Fibroblast of lung (primary cell): Measurements from ENCODE around the gene EFCAB8. TPM values are rescaled to one million over a fixed set of nuclear protein-coding genes. Genes with fewer than 3 reads are reported as not detected.

Experiments used
- DNase-seq, 2 donors: peaks; one replicate each; pipeline versions ENCODE4 v3.0.0 to v3.0.0-alpha.2; 2010; ENCODE audit warnings: low read depth in 2 of 2
- H2AFZ ChIP-seq: 2 replicates; pipeline ENCODE4 v1.5.1; 2012; ENCODE audit warnings: low read length, control low read depth, inconsistent platforms
- H3K27ac ChIP-seq: 2 replicates; pipeline ENCODE4 v1.5.1; 2011; ENCODE audit warnings: low read length, control low read depth; ENCODE audit not compliant: insufficient read depth
- H3K27me3 ChIP-seq: 2 replicates; pipeline ENCODE4 v1.5.1; 2011; ENCODE audit warnings: mild to moderate bottlenecking, low read length; ENCODE audit not compliant: control insufficient read depth, insufficient read depth
- H3K36me3 ChIP-seq: 2 replicates; pipeline ENCODE4 v1.5.1; 2011; ENCODE audit warnings: low read length; ENCODE audit not compliant: control insufficient read depth, insufficient read depth
- H3K4me1 ChIP-seq: 2 replicates; pipeline ENCODE4 v1.5.1; 2011; ENCODE audit warnings: low read length; ENCODE audit not compliant: control insufficient read depth, insufficient read depth; ENCODE audit errors: extremely low read depth
- H3K4me2 ChIP-seq: 2 replicates; pipeline ENCODE4 v1.5.1; 2011; ENCODE audit warnings: low read length, control low read depth; ENCODE audit not compliant: insufficient read depth; ENCODE audit errors: extremely low read depth
- H3K4me3 ChIP-seq, 4 experiments: fragments of 200-600 bp in 1 of 4; sonication (generic) in 1 of 4; replicated peaks in 1 of 4; 2 replicates each; pipeline ENCODE4 v1.5.1; 2011 to 2016; ENCODE audit warnings: low read length in 4 of 4, low read depth in 3 of 4, mild to moderate bottlenecking in 3 of 4, control low read depth in 2 of 4, inconsistent platforms in 1 of 4, mixed read lengths in 1 of 4; ENCODE audit not compliant: insufficient read depth in 1 of 4; ENCODE audit errors: control extremely low read depth in 1 of 4
- H3K79me2 ChIP-seq: 2 replicates; pipeline ENCODE4 v1.5.1; 2012; ENCODE audit warnings: mild to moderate bottlenecking, low read length, inconsistent platforms; ENCODE audit not compliant: control insufficient read depth, insufficient read depth
- H3K9ac ChIP-seq: 2 replicates; pipeline ENCODE4 v1.5.1; 2011; ENCODE audit warnings: mild to moderate bottlenecking, low read length, control low read depth; ENCODE audit not compliant: insufficient read depth
- H3K9me3 ChIP-seq: 2 replicates; pipeline ENCODE4 v1.5.1; 2012; ENCODE audit warnings: low read depth, low read length; ENCODE audit not compliant: control insufficient read depth, insufficient read depth
- H4K20me1 ChIP-seq: 2 replicates; pipeline ENCODE4 v1.5.1; 2011; ENCODE audit warnings: low read length; ENCODE audit not compliant: control insufficient read depth, insufficient read depth; ENCODE audit errors: extremely low read depth
- EZH2 ChIP-seq: IDR thresholded peaks from 2 replicates; pipeline ENCODE4 v1.5.1; 2012; ENCODE audit warnings: low read length, control low read depth, mild to moderate bottlenecking; ENCODE audit errors: missing control alignments
- polyA plus RNA-seq, 2 donors: library from polyadenylated mRNA; depleted of rRNA in 1 of 2; stranded (reverse) in 1 of 2; unstranded in 1 of 2; fragments of >200 nt; gene quantifications; 2 replicates each; pipeline ENCODE4 v1.2.1, GENCODE V29; 2011 to 2012; ENCODE audit warnings: missing spikeins in 1 of 2
- total RNA-seq: library from RNA; depleted of rRNA; stranded (reverse); fragments of >200 nt; gene quantifications from 2 replicates; pipeline ENCODE4 v1.2.1, GENCODE V29; 2014
- TF ChIP-seq, protein P1 (sequence below), 2 donors: IDR thresholded peaks in 1 of 2; conservative IDR thresholded peaks in 1 of 2; 1 replicate in 1 of 2; 2 replicates in 1 of 2; pipeline ENCODE4 v1.5.1; 2011 to 2012; ENCODE audit warnings: low read length in 2 of 2, control low read depth in 1 of 2, inconsistent platforms in 1 of 2, low read depth in 1 of 2, mild to moderate bottlenecking in 1 of 2

The EFCAB8 gene
- total and polyA plus RNA-seq, 2 donors (not counting 1 experiment from before 2014, with no cell fraction given): under 0.01 TPM; not detected in 1

DNA sequence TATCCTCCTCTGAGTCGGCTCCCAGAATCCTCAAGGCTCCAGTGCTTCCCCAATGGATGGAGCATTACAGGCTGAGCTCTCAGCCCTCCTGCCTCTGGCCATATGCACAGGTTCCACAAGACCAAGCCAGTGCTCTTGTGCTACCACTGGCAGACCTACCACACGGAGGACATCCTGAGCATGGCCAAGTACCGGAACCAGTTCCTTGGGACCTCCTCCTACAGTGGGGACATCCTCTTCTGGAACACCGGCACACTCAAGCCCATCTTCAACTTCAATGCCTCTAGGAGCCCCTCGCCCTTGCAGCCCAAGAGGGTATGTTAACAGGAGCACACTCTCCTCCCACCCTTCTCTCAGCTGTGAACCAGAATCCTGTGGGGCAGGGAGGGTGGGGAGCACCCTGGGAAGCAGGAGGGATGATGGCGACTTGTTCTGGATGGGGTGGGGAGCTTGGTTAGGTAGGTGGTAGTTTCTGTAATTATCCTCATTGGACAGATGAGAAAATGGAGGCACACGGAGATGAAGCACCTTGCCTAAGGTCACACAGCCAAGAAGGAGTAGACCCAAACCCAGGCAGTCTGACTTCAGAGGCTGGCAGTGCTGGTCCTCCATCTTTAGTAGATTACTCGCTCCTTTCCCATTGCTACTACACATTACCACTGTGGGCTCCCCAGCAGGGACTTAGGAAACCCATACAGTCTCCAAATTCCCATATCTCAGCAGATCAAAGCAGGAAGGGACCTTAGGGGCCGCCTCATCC, 58.6 kb downstream of the EFCAB8 start:
- Histone ChIP-seq H3K9me3 (no peaks in the 10 kb centered on the region), H3K4me1 (no peaks in the 10 kb centered on the region), H2AFZ (no peak overlapping the region), H3K27me3 (peaks cover 2% of the 10 kb centered on the region), H3K36me3 (no peaks in the 10 kb centered on the region), H3K4me3 (no peak overlapping the region), H3K4me2 (no peak overlapping the region), H3K9ac (no peak overlapping the region), H3K27ac (no peak overlapping the region), H4K20me1 (no peaks in the 10 kb centered on the region), H3K79me2 (no peaks in the 10 kb centered on the region)
- TF ChIP-seq EZH2: no peak
- TF ChIP-seq, protein P1, sequence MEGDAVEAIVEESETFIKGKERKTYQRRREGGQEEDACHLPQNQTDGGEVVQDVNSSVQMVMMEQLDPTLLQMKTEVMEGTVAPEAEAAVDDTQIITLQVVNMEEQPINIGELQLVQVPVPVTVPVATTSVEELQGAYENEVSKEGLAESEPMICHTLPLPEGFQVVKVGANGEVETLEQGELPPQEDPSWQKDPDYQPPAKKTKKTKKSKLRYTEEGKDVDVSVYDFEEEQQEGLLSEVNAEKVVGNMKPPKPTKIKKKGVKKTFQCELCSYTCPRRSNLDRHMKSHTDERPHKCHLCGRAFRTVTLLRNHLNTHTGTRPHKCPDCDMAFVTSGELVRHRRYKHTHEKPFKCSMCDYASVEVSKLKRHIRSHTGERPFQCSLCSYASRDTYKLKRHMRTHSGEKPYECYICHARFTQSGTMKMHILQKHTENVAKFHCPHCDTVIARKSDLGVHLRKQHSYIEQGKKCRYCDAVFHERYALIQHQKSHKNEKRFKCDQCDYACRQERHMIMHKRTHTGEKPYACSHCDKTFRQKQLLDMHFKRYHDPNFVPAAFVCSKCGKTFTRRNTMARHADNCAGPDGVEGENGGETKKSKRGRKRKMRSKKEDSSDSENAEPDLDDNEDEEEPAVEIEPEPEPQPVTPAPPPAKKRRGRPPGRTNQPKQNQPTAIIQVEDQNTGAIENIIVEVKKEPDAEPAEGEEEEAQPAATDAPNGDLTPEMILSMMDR (conservative IDR thresholded peaks at IDR 0.05 in 1 of 2, IDR thresholded peaks at IDR 0.05 in 1 of 2; ENCODE audit: low read depth in 1 of 2, low read length in 2 of 2): no peak
- DNase-seq: no peak

- Histone ChIP-seq H3K9me3 (no peaks in the 10 kb centered on the region), H3K4me3 (no peak overlapping the region), H4K20me1 (no peaks in the 10 kb centered on the region), H3K27ac (no peak overlapping the region), H3K4me2 (no peak overlapping the region), H2AFZ (no peak overlapping the region), H3K4me1 (no peaks in the 10 kb centered on the region), H3K27me3 (peaks cover 2% of the 10 kb centered on the region), H3K79me2 (no peaks in the 10 kb centered on the region), H3K9ac (no peak overlapping the region), H3K36me3 (no peaks in the 10 kb centered on the region)
- no peak for DNase-seq
- TF ChIP-seq, protein P1 (conservative IDR thresholded peaks at IDR 0.05 in 1 of 2, IDR thresholded peaks at IDR 0.05 in 1 of 2; ENCODE audit: low read depth in 1 of 2, low read length in 2 of 2): no peak
- no peak for TF ChIP-seq EZH2
Observed at GRCh38 chr20:32918296-32918695, 59.6 kb downstream of the EFCAB8 start.

DNA sequence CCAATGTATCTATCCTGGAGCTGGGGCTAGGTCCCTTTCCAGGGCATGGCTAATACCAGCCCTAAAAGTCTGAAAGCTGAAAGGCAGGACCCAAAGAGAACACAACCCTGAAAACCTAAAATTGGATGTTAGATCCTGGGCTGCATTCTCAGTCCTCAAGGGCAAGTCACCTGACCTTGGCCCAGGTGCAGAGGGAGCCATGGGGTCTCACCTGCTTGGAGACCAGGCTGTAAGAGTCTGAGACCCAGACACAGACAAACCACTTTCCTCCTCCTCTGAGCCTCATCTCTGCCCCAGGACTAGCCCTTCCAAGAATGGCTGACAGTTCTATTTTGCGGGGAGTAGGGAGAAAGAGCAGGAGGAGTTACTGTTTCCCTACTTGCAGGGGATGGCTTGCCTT, 60.0 kb downstream of the EFCAB8 start:
- H3K79me2 ChIP-seq: no peaks in the 10 kb centered on the region
- H3K9me3 ChIP-seq: no peaks in the 10 kb centered on the region
- H3K4me1 ChIP-seq: no peaks in the 10 kb centered on the region
- H3K4me3 ChIP-seq: no peak overlapping the region
- no peaks in the 10 kb centered on the region for H4K20me1 ChIP-seq
- no peak overlapping the region for H3K27ac ChIP-seq
- H2AFZ ChIP-seq: no peak overlapping the region
- H3K27me3 ChIP-seq: peaks cover 2% of the 10 kb centered on the region
- DNase-seq: no peak
- no peaks in the 10 kb centered on the region for H3K36me3 ChIP-seq
- H3K4me2 ChIP-seq: no peak overlapping the region
- TF ChIP-seq, protein P1 (conservative IDR thresholded peaks at IDR 0.05 in 1 of 2, IDR thresholded peaks at IDR 0.05 in 1 of 2; ENCODE audit: low read depth in 1 of 2, low read length in 2 of 2): no peak
- TF ChIP-seq EZH2: no peak
- no peak overlapping the region for H3K9ac ChIP-seq
